GM12878 (cell line): ENCODE measurements around the gene ACYP2. TPM values are rescaled to one million over a fixed set of nuclear protein-coding genes. Genes with fewer than 3 reads are reported as not detected.
A peak's percentile ranks its signal among the peaks of the same experiment; 100 is the strongest.

ENCODE experiments used
- ATF2 ChIP-seq: IDR thresholded peaks from 2 replicates; pipeline ENCODE4 v1.6.1; 2012; ENCODE audit warnings: low read length, inconsistent platforms
- DPF2 ChIP-seq: fragments of 450-650 bp; IDR thresholded peaks from 2 replicates; pipeline ENCODE4 v1.6.1; 2017; ENCODE audit warnings: mild to moderate bottlenecking
- GATAD2B ChIP-seq: fragments of 450-650 bp; conservative IDR thresholded peaks from 2 replicates; pipeline ENCODE4 v1.6.1; 2017; ENCODE audit warnings: low read depth, mild to moderate bottlenecking, moderate library complexity
- IRF4 ChIP-seq: IDR thresholded peaks from 2 replicates; pipeline ENCODE4 v1.6.1; 2011; ENCODE audit warnings: low read depth, low read length
- NFXL1 ChIP-seq: fragments of 450-650 bp; IDR thresholded peaks from 2 replicates; pipeline ENCODE4 v1.6.1; 2017; ENCODE audit warnings: antibody characterized with exemption, mild to moderate bottlenecking, borderline replicate concordance
- POLR2AphosphoS5 ChIP-seq: IDR thresholded peaks from 2 replicates; pipeline ENCODE4 v1.6.1; 2011; ENCODE audit warnings: mild to moderate bottlenecking, low read length, inconsistent platforms
- RBBP5 ChIP-seq: fragments of 200-600 bp; sonication (generic); conservative IDR thresholded peaks from 2 replicates; pipeline ENCODE4 v1.6.1; 2016
- RCOR1 ChIP-seq: conservative IDR thresholded peaks from 2 replicates; pipeline ENCODE4 v1.6.1; 2012; ENCODE audit warnings: low read depth, low read length, improper control_type of control experiment
- RELB ChIP-seq: fragments of 450-650 bp; IDR thresholded peaks from 2 replicates; pipeline ENCODE4 v1.6.1; 2017; ENCODE audit warnings: low read depth, mild to moderate bottlenecking, moderate library complexity
- SIX5 ChIP-seq: IDR thresholded peaks from 2 replicates; pipeline ENCODE4 v1.6.1; 2011; ENCODE audit warnings: mild to moderate bottlenecking, low read depth, low read length, moderate library complexity; ENCODE audit not compliant: severe bottlenecking
- SREBF2 ChIP-seq: IDR thresholded peaks from 2 replicates; pipeline ENCODE4 v1.6.1; 2012; ENCODE audit warnings: mild to moderate bottlenecking, low read length
- STAT1 ChIP-seq: fragments of 450-650 bp; conservative IDR thresholded peaks from 2 replicates; pipeline ENCODE4 v1.6.1; 2014; ENCODE audit warnings: antibody characterized with exemption, mild to moderate bottlenecking
- TCF3 ChIP-seq: IDR thresholded peaks from 2 replicates; pipeline ENCODE4 v1.6.1; 2012; ENCODE audit warnings: low read depth, mild to moderate bottlenecking, low read length, borderline replicate concordance; ENCODE audit not compliant: insufficient read depth
- WRNIP1 ChIP-seq: IDR thresholded peaks from 2 replicates; pipeline ENCODE4 v1.6.1; 2011; ENCODE audit warnings: low read depth, low read length, improper control_type of control experiment, borderline replicate concordance
- ZBTB11 ChIP-seq: fragments of 450-650 bp; formaldehyde crosslinking; IDR thresholded peaks from 2 replicates; pipeline ENCODE4 v1.5.0; 2022; ENCODE audit warnings: mild to moderate bottlenecking, missing genetic modification characterization
- ZBTB33 ChIP-seq: fragments of 450-650 bp; IDR thresholded peaks from 2 replicates; pipeline ENCODE4 v1.6.1; 2017; ENCODE audit warnings: mild to moderate bottlenecking
- ZBTB40 ChIP-seq: fragments of 450-650 bp; IDR thresholded peaks from 2 replicates; pipeline ENCODE4 v1.6.1; 2016; ENCODE audit warnings: mild to moderate bottlenecking, moderate library complexity, borderline replicate concordance
- polyA plus RNA-seq, 11 experiments: library from polyadenylated mRNA; depleted of rRNA in 4 of 11; unstranded in 6 of 11; stranded (reverse) in 5 of 11; fragments of >200 nt; fragmentation: Nextera tagmentation in 4 of 11; fragmentation: Illumina TruSeq in 1 of 11; extraction: Ambion mirVana in 4 of 11; extraction: Trizol in 1 of 11; gene quantifications; 1 replicate in 1 of 11; 2 replicates in 10 of 11; pipeline versions ENCODE4 v1.2.1 to v1.2.3, GENCODE V29; 2011 to 2016; ENCODE audit warnings: inconsistent platforms in 2 of 11, missing spikeins in 2 of 11, low read depth in 1 of 11
- total RNA-seq, 4 experiments: library from RNA; depleted of rRNA in 3 of 4; stranded (reverse); fragments of >200 nt in 3 of 4; fragmentation: Illumina TruSeq in 1 of 4; extraction: Trizol in 1 of 4; gene quantifications; 2 replicates each; pipeline versions ENCODE4 v1.2.1 to v1.2.3, GENCODE V29; 2013 to 2021

ACYP2 gene
- total and polyA plus RNA-seq, 10 of the 15 experiments (the other 5 are each of a cell fraction or from before 2014, with no cell fraction given): 4.2 to 16.3 (median 9.0) TPM

GRCh38 chr2:54099829-54100585, 15.4 kb upstream of the ACYP2 start (continued):
- 0 out of 2 replicates have a peak, but pooled peaks have one; percentile 35 for TF ChIP-seq ATF2
- no peak for TF ChIP-seq DPF2
- no peak for TF ChIP-seq RBBP5
- TF ChIP-seq RCOR1: 0 out of 2 replicates have a peak, but pooled peaks have one; percentile 39
- TF ChIP-seq POLR2AphosphoS5: no peak
- no peak for TF ChIP-seq ZBTB40
- no peak for TF ChIP-seq SREBF2
- TF ChIP-seq IRF4: no peak
- no peak for TF ChIP-seq STAT1
- no peak for TF ChIP-seq WRNIP1
- TF ChIP-seq TCF3: peak; percentile 87; the same call in 1 of the 2 replicates
- TF ChIP-seq ZBTB11 (CRISPR knock-in tag): no peak
- TF ChIP-seq SIX5: no peak
- no peak for TF ChIP-seq RELB
- no peak for TF ChIP-seq NFXL1
- TF ChIP-seq ZBTB33: no peak
- no peak for TF ChIP-seq GATAD2B
